Activated naive CD8-positive, alpha-beta T cell treated with anti-CD3 and anti-CD28 coated beads, Interleukin-2, amount 10 ng/mL, durations not matched to agents 7 days and 5 days (primary cell): ENCODE measurements around the gene EPHA4. TPM values are rescaled to one million over a fixed set of nuclear protein-coding genes. Genes with fewer than 3 reads are reported as not detected.

Experiments used
- ATAC-seq: fragments of 150-1000 bp; cut with Tn5 transposase; one replicate; pipeline ENCODE4 v1.10.0; 2021; ENCODE audit warnings: low read depth, moderate library complexity
- POLR2A ChIA-PET: fragments of 350-600 bp; sonication (Branson Sonifier 250); formaldehyde crosslinking; loops from one replicate; lab custom pipeline; 2021; ENCODE audit warnings: antibody characterized with exemption; lab: Charles Lee
- DNase-seq: peaks from one replicate; pipeline ENCODE4 v3.0.0; 2021
- H3K27ac Mint-ChIP-seq: one replicate; pipeline ENCODE4 v1.8.0; 2022; ENCODE audit warnings: mild to moderate bottlenecking, mixed read lengths
- H3K27me3 Mint-ChIP-seq: one replicate; pipeline ENCODE4 v1.8.0; 2022; ENCODE audit warnings: mild to moderate bottlenecking, moderate library complexity, mixed read lengths
- H3K36me3 Mint-ChIP-seq: one replicate; pipeline ENCODE4 v1.8.0; 2021; ENCODE audit warnings: mild to moderate bottlenecking, mixed read lengths
- H3K4me1 Mint-ChIP-seq: one replicate; pipeline ENCODE4 v1.8.0; 2021; ENCODE audit warnings: mixed read lengths
- H3K4me3 Mint-ChIP-seq: one replicate; pipeline ENCODE4 v1.8.0; 2022; ENCODE audit warnings: mild to moderate bottlenecking, moderate library complexity, mixed read lengths
- H3K9me3 Mint-ChIP-seq: one replicate; pipeline ENCODE4 v1.8.0; 2021; ENCODE audit warnings: mixed read lengths
- total RNA-seq, 2 experiments: library from RNA; stranded (reverse); gene quantifications; one replicate each; pipeline ENCODE4 v1.2.3, GENCODE V29; 2021

EPHA4 gene
- total RNA-seq, 2 experiments from 2014 or later: 32.8 to 36.4 TPM

DNA sequence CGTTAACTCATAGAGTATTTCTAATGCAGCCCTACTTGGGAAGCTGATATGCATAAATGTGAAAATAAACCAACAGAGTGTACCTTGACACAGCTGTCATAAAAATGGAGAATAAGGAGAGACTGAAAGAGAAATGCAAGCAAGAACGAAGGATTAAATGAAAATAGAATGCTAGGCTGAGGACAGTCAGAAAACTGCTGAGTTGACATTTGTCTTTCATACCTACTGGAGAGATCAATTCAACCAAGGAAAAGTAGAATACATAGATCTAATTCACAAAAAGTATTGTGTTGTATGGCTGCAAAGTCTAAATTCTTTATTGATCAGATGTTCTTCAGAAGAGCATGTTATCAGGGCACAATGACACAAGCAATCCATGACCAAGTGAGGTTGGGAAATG is 112.0 kb downstream of the EPHA4 start:
- H3K4me3 Mint-ChIP-seq: no peak overlapping the region
- POLR2A ChIA-PET: no interaction called here

DNA sequence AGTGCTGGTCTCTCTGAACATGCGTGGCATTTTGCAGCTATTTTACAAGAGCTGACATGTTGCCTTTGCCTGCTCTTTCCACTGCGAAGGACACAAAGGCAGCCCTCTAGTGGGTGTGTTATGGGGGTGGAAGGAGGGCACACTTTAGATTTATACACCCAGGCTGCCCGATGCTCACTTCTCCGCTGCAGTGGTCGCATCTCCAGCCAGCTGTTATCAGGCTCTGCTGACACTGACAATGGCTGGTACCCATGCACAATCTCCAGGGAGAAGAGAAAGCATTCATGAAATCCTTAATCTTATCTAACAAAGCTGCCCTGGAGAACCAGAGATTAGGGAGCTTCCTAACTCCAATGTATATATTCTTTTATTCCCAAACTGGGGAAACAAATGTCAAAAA is 113.5 kb downstream of the EPHA4 start:
- POLR2A ChIA-PET: no interaction called here
- Mint-ChIP-seq H3K9me3 (no peaks in the 10 kb centered on the region), H3K27ac (no peak overlapping the region), H3K4me3 (no peak overlapping the region), H3K27me3 (peaks cover 2% of the 10 kb centered on the region), H3K36me3 (no peaks in the 10 kb centered on the region), H3K4me1 (no peaks in the 10 kb centered on the region)
- no peak for DNase-seq
- no peak for ATAC-seq

More for the DNA sequence above, 112.0 kb downstream of the EPHA4 start:
- ATAC-seq (no peak), DNase-seq (no peak)
- Mint-ChIP-seq H3K4me1 (no peaks in the 10 kb centered on the region), H3K27ac (no peak overlapping the region), H3K9me3 (no peaks in the 10 kb centered on the region), H3K36me3 (no peaks in the 10 kb centered on the region), H3K27me3 (peaks cover 2% of the 10 kb centered on the region)

DNA sequence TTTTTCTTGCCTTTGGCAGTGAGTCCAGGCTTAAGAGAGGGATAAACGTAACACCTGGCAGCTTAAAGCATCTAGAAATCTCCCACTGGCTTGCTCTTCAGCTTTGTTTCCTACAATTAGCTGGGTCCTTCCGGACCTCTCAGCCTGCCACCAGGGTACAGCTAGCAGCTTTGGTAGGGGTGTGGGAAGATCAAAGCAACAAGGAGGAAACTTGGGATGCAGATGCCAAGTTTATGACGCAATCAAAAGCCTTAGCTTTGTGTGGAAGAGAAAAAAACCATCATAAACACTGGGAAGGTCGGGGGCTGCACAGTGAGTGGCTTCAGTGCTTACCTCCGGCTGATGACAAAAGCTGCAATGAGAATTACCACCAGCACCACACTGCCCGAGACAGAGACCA is 116.9 kb downstream of the EPHA4 start:
- Mint-ChIP-seq H3K27me3 (peaks cover 2% of the 10 kb centered on the region), H3K36me3 (no peaks in the 10 kb centered on the region), H3K9me3 (no peaks in the 10 kb centered on the region), H3K27ac (no peak overlapping the region), H3K4me3 (no peak overlapping the region), H3K4me1 (no peaks in the 10 kb centered on the region)
- no peak for ATAC-seq
- POLR2A ChIA-PET: no interaction called here
- no peak for DNase-seq

DNA sequence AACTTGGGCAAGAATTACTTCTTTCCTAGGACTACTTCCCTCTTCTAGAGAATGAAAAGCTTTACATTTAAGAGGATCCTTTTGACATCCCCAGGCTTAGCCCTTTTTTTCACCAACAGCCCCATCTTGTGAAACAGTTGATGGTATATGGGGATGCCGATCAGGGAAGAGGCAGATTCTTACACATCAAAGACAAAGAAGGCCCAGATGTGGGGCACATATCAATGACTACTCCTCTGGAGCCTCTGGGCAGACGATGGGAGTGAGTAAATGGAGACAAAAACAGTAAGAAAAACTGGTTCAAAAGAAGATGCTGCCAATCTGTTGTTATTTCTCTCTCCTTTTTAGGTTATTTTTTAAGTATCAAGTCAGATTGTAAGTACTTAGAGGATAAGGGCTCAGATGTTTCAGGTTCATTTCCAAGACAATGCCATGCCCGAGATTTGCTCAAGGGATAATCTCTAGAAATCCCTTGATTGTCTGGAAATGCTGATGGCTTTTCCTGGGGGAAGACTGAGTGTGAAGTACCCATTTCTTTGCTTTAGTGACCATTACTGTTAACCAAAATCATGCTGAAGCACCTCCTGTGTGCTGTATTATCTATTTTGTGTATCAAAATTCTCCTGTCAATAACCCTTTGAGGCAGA is 117.5 kb downstream of the EPHA4 start:
- Mint-ChIP-seq H3K4me1 (no peaks in the 10 kb centered on the region), H3K4me3 (no peak overlapping the region), H3K9me3 (no peaks in the 10 kb centered on the region), H3K27ac (no peak overlapping the region), H3K27me3 (peaks cover 2% of the 10 kb centered on the region), H3K36me3 (no peaks in the 10 kb centered on the region)
- ATAC-seq: no peak
- no peak for DNase-seq
- POLR2A ChIA-PET: no interaction called here

DNA sequence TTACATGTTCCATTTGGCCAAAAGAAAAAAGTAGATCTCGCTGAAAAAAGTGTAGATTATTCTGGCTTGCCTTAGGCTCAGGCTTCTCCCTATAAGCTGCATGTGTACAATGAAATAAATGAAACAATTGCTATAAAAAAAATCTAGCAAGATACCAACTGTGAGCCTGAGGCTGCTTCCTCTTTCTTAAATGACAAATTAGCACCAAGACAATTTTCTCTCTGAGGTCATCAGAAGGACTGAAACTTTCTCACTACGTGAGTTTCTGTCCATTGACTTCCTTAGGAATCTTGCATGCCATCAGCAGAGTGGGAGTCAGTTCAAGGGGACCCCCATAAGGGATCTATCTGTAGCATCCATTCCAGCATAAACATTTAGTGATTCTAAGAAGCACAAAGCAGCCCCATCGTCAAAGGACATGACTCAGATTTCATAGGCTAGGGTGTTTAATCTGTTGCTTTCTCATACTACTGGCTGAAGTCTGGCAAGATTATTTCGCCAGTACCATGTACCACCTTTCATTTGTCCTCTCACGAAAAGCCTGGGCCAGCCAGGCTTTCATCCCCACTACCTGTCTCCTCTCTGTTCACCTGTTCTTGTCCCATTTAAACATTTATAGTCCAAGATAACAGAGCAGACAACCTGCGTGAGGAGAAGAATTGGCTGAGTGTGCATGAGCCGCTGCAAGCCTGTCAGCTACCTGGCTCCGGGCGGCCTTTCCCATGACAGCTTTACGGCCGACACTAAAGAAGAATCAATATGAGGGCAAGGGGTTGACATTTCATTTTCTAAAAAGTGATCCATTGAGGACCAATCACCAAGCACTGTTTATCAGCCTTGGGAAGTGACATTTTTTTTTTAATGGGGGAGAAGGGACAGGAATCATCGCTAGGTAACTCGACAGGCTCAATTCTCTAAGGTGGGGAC is 120.0 kb downstream of the EPHA4 start:
- POLR2A ChIA-PET: no interaction called here
- H3K9me3 Mint-ChIP-seq: no peaks in the 10 kb centered on the region
- ATAC-seq: no peak
- DNase-seq: no peak
- peaks cover 3% of the 10 kb centered on the region for H3K27me3 Mint-ChIP-seq
- no peaks in the 10 kb centered on the region for H3K4me1 Mint-ChIP-seq
- no peak overlapping the region for H3K27ac Mint-ChIP-seq
- H3K4me3 Mint-ChIP-seq: no peak overlapping the region
- no peaks in the 10 kb centered on the region for H3K36me3 Mint-ChIP-seq

DNA sequence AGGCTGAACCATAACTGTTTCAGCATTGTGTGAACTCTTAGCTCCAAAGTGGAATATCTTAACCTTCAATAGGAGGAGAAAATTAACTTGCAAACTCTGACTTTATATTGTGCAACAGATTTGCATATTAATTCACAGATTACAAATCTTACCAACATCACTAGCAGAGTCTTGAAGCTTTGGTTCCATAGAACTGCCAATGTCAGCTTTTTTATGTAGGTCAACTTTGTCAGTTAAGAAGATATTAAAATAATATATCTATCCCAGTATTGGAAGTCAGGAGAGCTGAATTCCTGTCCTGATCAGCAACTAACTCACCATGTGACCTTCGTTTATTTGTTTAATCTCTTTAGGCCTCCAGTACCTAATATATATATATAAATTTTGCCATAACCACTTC is 121.8 kb downstream of the EPHA4 start:
- Mint-ChIP-seq H3K4me1 (no peaks in the 10 kb centered on the region), H3K27me3 (peaks cover 3% of the 10 kb centered on the region)
- POLR2A ChIA-PET: no interaction called here

DNA sequence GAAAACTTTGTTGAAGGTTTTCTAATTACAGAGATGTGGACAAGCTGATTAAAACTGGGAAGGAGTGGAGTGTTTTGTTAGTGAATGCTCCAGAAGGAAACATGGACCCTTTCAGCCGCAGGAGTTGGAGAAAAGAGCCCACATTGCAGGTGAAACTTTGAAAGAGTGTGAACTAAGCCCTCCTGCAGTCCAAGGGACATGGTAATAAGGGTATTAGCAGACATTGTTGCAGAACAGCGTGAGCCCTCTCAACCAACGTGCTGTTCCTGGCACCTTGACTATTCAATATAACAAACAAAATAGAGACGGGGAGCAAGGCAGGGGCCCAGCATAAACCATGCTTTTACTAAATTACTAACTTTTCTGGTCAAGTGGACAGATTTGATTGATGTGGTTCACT is 122.7 kb downstream of the EPHA4 start:
- no peak overlapping the region for H3K27ac Mint-ChIP-seq
- H3K27me3 Mint-ChIP-seq: peaks cover 3% of the 10 kb centered on the region
- H3K4me3 Mint-ChIP-seq: no peak overlapping the region
- no peaks in the 10 kb centered on the region for H3K4me1 Mint-ChIP-seq
- H3K9me3 Mint-ChIP-seq: no peaks in the 10 kb centered on the region
- DNase-seq (no peak), ATAC-seq (no peak)
- H3K36me3 Mint-ChIP-seq: no peaks in the 10 kb centered on the region
- POLR2A ChIA-PET: no interaction called here

More for the DNA sequence above, 121.8 kb downstream of the EPHA4 start:
- Mint-ChIP-seq H3K27ac (no peak overlapping the region), H3K36me3 (no peaks in the 10 kb centered on the region), H3K9me3 (no peaks in the 10 kb centered on the region), H3K4me3 (no peak overlapping the region)
- no peak for ATAC-seq
- DNase-seq: no peak

DNA sequence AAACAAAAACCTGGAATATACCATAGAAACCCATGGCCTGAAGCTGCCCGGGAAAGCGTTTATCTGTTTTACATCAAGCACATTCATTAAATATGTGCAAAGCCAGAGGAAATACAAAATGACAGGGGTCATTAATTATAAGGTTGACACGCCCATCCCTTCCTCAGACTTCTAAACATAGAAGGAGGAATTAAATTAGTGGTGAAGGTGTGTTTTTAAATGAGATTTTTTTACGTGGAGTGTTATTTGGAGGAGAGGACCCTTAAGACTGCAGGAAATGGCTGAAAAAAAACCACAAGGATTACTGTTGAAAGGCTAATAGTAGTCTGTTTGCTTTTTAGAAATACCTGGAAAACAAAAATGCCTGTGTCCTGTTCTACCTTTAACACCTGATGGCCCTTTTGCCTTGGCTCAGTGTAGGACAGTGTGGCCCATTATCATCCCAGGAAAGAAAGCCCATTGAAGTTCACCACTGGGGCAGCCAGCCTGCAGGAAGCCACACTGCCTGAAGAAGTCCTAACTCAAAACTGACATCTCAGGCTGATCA is 123.2 kb downstream of the EPHA4 start:
- no peaks in the 10 kb centered on the region for H3K36me3 Mint-ChIP-seq
- POLR2A ChIA-PET: no interaction called here
- no peak for ATAC-seq
- no peak for DNase-seq
- no peaks in the 10 kb centered on the region for H3K9me3 Mint-ChIP-seq
- no peak overlapping the region for H3K4me3 Mint-ChIP-seq
- H3K4me1 Mint-ChIP-seq: no peaks in the 10 kb centered on the region
- no peak overlapping the region for H3K27ac Mint-ChIP-seq
- H3K27me3 Mint-ChIP-seq: peaks cover 3% of the 10 kb centered on the region

DNA sequence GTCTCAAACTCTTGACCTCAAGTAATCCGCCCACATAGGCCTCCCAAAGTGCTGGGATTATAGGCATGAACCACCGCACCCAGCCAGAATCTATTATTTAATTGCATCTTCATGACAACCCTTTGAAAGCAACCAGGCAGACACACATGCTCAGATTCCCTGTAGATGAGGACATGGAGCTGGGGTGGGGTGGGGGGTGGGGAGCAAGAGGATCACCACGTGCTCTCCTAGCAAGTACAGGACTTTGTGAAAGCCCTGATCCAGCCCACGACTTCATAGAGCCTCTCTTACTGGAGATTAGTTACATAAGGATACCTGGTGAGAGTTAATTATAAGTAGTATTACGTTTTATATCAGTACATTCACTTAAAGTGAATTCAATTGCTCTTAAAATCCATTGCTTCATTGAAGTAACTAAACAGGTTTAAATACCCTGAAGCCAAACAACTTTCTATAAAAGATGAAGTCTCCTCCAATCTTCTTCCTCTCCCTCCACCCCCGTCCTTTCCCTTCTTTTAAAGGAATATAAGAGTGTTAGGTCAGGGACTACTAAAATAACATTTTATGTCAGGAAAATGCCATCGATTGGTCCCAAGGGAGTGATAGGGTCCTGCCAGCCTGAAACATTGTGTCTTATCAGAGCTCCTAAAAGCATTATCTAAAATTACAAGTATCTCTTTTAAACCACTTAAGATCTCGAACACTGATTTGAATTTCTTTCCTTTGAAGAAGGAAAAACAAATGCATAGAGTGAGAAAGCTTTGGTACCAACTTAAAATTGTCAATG is 123.9 kb downstream of the EPHA4 start:
- Mint-ChIP-seq H3K9me3 (no peaks in the 10 kb centered on the region), H3K4me3 (no peak overlapping the region), H3K27ac (no peak overlapping the region), H3K36me3 (no peaks in the 10 kb centered on the region), H3K4me1 (no peaks in the 10 kb centered on the region), H3K27me3 (peaks cover 3% of the 10 kb centered on the region)
- POLR2A ChIA-PET: no interaction called here
- ATAC-seq (no peak), DNase-seq (no peak)

DNA sequence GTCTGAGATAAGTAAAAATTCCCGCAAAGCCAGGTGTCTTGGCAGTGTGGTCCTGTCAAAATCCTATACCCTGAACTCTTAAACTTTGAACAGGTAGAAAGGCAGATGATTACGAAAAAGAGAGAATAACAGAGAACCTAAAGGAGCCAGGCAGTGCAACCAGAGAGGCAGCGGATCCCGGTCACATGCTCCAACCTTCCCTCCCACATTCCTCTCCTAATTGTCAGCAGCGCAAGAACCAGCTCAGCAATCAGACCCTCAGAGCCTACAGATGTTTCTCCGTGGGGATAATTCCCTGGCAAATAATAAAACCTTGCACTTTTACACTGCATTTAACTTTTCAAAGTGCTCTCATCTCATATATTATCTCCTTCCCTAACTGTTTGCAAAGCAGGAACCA is 124.8 kb downstream of the EPHA4 start:
- Mint-ChIP-seq H3K4me1 (no peaks in the 10 kb centered on the region), H3K36me3 (no peaks in the 10 kb centered on the region), H3K27ac (no peak overlapping the region), H3K9me3 (no peaks in the 10 kb centered on the region), H3K27me3 (peaks cover 3% of the 10 kb centered on the region), H3K4me3 (no peak overlapping the region)
- DNase-seq (no peak), ATAC-seq (no peak)
- POLR2A ChIA-PET: no interaction called here

DNA sequence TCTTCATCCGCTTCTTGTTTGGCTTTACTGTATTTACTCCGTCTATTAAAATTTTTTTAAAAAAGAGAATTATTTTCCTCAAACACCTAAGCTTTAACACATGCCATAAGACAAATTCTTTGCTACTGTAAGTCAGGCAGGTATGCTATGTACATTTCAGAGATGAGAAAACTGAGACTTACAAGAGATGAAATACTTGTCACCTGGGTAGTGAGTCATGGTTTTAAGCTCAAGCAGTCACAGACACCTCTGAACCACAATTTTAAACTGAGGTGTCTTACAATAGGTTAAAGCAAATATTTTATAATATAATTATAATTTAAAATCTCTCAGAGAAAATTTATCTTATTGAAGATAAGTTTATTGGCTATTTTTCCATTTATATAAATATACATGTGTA is 126.0 kb downstream of the EPHA4 start:
- Mint-ChIP-seq H3K4me3 (no peak overlapping the region), H3K27me3 (peaks cover 3% of the 10 kb centered on the region), H3K9me3 (no peaks in the 10 kb centered on the region), H3K27ac (no peak overlapping the region), H3K4me1 (no peaks in the 10 kb centered on the region), H3K36me3 (no peaks in the 10 kb centered on the region)
- DNase-seq (no peak), ATAC-seq (no peak)
- POLR2A ChIA-PET: no interaction called here

DNA sequence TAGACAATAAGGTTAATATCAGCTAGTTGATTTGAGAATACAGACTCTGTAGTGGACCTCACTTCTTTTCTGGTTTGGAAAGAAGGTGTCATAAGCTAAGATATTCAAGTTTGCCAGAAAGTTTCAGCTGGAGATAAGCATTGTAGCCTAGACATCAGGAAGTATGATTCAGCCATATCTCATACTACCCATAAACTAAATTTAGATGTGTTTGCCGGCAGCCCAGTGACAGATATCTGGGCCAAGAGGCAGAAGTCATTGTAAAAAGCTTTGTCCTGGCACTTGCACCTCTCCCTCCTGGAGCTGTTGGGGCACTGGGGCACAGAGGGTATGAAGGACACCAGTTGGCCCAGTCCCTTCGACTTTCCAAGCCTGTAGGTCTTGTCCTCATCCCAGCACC is 128.0 kb downstream of the EPHA4 start:
- DNase-seq (no peak), ATAC-seq (no peak)
- no peak overlapping the region for H3K27ac Mint-ChIP-seq
- POLR2A ChIA-PET: no interaction called here
- H3K36me3 Mint-ChIP-seq: no peaks in the 10 kb centered on the region
- H3K9me3 Mint-ChIP-seq: no peaks in the 10 kb centered on the region
- no peak overlapping the region for H3K4me3 Mint-ChIP-seq
- H3K27me3 Mint-ChIP-seq: peaks cover 3% of the 10 kb centered on the region
- no peaks in the 10 kb centered on the region for H3K4me1 Mint-ChIP-seq

DNA sequence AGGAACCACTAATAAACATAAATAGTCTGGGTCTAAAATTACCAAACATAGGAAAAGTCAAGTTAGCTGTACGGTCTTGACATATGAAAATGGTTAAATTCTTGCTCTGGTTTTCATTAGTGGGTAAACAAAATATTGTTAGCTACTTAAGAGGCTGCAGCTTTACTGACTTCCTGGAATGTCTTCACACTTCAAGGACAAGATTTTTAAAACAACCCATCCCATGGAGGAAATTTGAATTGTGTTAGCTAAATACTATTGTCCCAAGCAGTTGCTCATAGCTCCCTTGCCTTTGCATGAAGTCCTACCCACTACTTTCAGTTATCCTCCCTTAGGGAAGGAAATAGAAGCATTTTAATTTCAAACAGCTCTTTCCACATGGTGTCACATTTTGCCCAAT is 128.5 kb downstream of the EPHA4 start:
- Mint-ChIP-seq H3K4me3 (no peak overlapping the region), H3K4me1 (no peaks in the 10 kb centered on the region), H3K27ac (no peak overlapping the region), H3K9me3 (no peaks in the 10 kb centered on the region), H3K36me3 (no peaks in the 10 kb centered on the region), H3K27me3 (peaks cover under 1% of the 10 kb centered on the region)
- POLR2A ChIA-PET: no interaction called here
- DNase-seq (no peak), ATAC-seq (no peak)
